Ovary (tissue), 9 donors: ENCODE data around the gene PROB1. TPM values are rescaled to one million over a fixed set of nuclear protein-coding genes. Genes with fewer than 3 reads are reported as not detected.
A peak's percentile ranks its signal among the peaks of the same experiment; 100 is the strongest.
"Not testable (repeated sequence)": the region's sequence is repeated elsewhere in the genome, so short reads cannot be mapped to it uniquely, and the experiment has no call there.

Source experiments
- DNase-seq, 5 donors: peaks; one replicate each; pipeline ENCODE4 v3.0.0-alpha.2; 2019 to 2020
- H3K27ac ChIP-seq, 2 donors: fragments of 200-600 bp; one replicate each; pipeline versions ENCODE4 v1.5.1 to v1.8.0; 2019 to 2022
- H3K27me3 ChIP-seq: fragments of 200-600 bp; one replicate; pipeline ENCODE4 v1.8.0; 2022
- H3K36me3 ChIP-seq: fragments of 200-600 bp; sonication (generic); one replicate; pipeline ENCODE4 v1.5.1; 2019
- H3K4me1 ChIP-seq: one replicate; pipeline ENCODE4 v1.8.1; 2013; ENCODE audit warnings: mild to moderate bottlenecking, moderate library complexity; ENCODE audit not compliant: insufficient read depth
- H3K4me3 ChIP-seq: fragments of 200-600 bp; sonication (generic); one replicate; pipeline ENCODE4 v1.5.1; 2017
- H3K9me3 ChIP-seq, 2 donors: fragments of 200-600 bp in 1 of 2; sonication (generic) in 1 of 2; one replicate each; pipeline versions ENCODE4 v1.5.1 to v1.8.1; 2013 to 2019; ENCODE audit warnings: mild to moderate bottlenecking in 1 of 2, moderate library complexity in 1 of 2
- EP300 ChIP-seq: sonication (generic); formaldehyde crosslinking; IDR thresholded peaks from one replicate; pipeline ENCODE4 v1.6.1; 2017; ENCODE audit warnings: antibody characterized with exemption
- POLR2A ChIP-seq: fragments of 450-650 bp; IDR thresholded peaks from one replicate; pipeline ENCODE4 v1.6.1; 2017; ENCODE audit warnings: antibody characterized with exemption, mild to moderate bottlenecking, moderate library complexity
- WGBS, 3 donors: extraction: QIAGEN DNeasy Blood & Tissue Kit in 1 of 3; methylation state at CpG; one replicate each; pipeline versions ENCODE4 v1.1.5 to v1.1.7; 2013 to 2017; 5-methylcytosine and 5-hydroxymethylcytosine counted together
- intact Hi-C, 4 donors: fragments of 100-400 bp; cut with DNase I; formaldehyde crosslinking; loops; one replicate each; pipeline versions ENCODE4 v1.11.0 to v1.15.1; 2022 to 2023
- polyA plus RNA-seq, 2 donors: library from polyadenylated mRNA; stranded (reverse); fragments of 200-250 nt in 1 of 2; fragments of 350-450 nt in 1 of 2; fragmentation: Illumina TruSeq in 1 of 2; extraction: RNeasy Lipid Tissue Mini Kit (QIAGEN cat#74804) in 1 of 2; gene quantifications; one replicate each; pipeline ENCODE4 v1.2.3, GENCODE V29; 2013 to 2014
- total RNA-seq, 7 donors: library from RNA; depleted of rRNA in 2 of 7; stranded (reverse); fragments of >200 nt in 2 of 7; fragmentation: NEBNext Ultra II Directional in 3 of 7; extraction: Animal tissue kit (Norgen Biotek cat#: 25700) in 3 of 7; gene quantifications; one replicate each; pipeline versions ENCODE4 v1.1.0 to v1.2.4, GENCODE V29; 2016 to 2023
- TF ChIP-seq, protein P1 (sequence below), 3 donors: fragments of 450-650 bp in 2 of 3; fragments of 200-600 bp in 1 of 3; IDR thresholded peaks; one replicate each; pipeline versions ENCODE4 v1.5.1 to v1.8.0; 2016 to 2022; ENCODE audit warnings: antibody characterized with exemption in 3 of 3, mild to moderate bottlenecking in 1 of 3
- donor health status: DM: no; HTN: no; CAD: no; lungs with moderate emphysema.
- donor health status: DM: no; HTN: no; CAD: no.
- donor health status: Bipolar disorder and iron deficiency.
- donor health status: DM: yes; HTN: yes; CAD: no.
- donor health status: DM: no; HTN: no; CAD: no.
- donor health status: DM: yes; HTN: yes; CAD: no.

Gene PROB1
- total and polyA plus RNA-seq, 9 donors = 0.60 to 2.0 (median 1.0) TPM

- WGBS, 3 donors = 71 to 86% (median 84%) methylated on average over 2 of the region's 2 CpGs
- TF ChIP-seq EP300 (no peak), POLR2A (no peak)
- TF ChIP-seq, protein P1, sequence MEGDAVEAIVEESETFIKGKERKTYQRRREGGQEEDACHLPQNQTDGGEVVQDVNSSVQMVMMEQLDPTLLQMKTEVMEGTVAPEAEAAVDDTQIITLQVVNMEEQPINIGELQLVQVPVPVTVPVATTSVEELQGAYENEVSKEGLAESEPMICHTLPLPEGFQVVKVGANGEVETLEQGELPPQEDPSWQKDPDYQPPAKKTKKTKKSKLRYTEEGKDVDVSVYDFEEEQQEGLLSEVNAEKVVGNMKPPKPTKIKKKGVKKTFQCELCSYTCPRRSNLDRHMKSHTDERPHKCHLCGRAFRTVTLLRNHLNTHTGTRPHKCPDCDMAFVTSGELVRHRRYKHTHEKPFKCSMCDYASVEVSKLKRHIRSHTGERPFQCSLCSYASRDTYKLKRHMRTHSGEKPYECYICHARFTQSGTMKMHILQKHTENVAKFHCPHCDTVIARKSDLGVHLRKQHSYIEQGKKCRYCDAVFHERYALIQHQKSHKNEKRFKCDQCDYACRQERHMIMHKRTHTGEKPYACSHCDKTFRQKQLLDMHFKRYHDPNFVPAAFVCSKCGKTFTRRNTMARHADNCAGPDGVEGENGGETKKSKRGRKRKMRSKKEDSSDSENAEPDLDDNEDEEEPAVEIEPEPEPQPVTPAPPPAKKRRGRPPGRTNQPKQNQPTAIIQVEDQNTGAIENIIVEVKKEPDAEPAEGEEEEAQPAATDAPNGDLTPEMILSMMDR (IDR thresholded peaks at IDR 0.05) = no peak
- intact Hi-C loops = no loop called here
- H3K27me3 ChIP-seq = no peaks in the 10 kb centered on the region
- no peak overlapping the region for H3K27ac ChIP-seq
- H3K4me3 ChIP-seq = no peak overlapping the region
- no peak for DNase-seq
- no peaks in the 10 kb centered on the region for H3K9me3 ChIP-seq
- H3K4me1 ChIP-seq = peaks cover 2% of the 10 kb centered on the region
- H3K36me3 ChIP-seq = no peaks in the 10 kb centered on the region
These were observed 31.0 kb downstream of the PROB1 start for GRCh38 chr5:139363937-139364336.

GRCh38 chr5:139361835-139362429 is 33.0 kb downstream of the PROB1 start:
- no peak for DNase-seq
- no peaks in the 10 kb centered on the region for H3K36me3 ChIP-seq
- H3K27ac ChIP-seq = no peak overlapping the region
- TF ChIP-seq, protein P1 (IDR thresholded peaks at IDR 0.05) = no peak
- TF ChIP-seq POLR2A (no peak), EP300 (no peak)
- no peaks in the 10 kb centered on the region for H3K9me3 ChIP-seq
- H3K4me3 ChIP-seq = no peak overlapping the region
- H3K27me3 ChIP-seq = no peaks in the 10 kb centered on the region
- WGBS, 3 donors = 80 to 84% (median 84%) methylated on average over 6 of the region's 6 CpGs
- intact Hi-C loops = no loop called here
- H3K4me1 ChIP-seq = peaks cover 9% of the 10 kb centered on the region

DNA sequence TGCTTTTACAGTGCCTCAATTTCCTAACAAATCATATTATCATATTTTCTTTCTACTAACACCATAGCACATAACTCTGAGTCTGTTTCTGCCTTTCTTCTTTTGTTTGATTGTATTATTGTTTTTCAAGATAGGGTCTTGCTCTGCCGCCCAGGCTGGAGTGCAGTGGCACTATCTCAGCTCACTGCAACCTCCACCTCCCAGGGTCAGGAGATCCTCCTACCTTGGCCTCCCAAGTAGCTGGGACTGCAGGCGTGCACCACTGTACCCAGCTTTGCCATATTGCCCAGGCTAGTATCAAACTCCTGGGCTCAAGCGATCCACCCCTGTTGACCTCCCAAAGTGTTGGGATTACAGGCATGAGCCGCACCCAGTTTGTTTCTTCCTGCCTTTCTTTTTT is 34.5 kb downstream of the PROB1 start:
- no peak overlapping the region for H3K27ac ChIP-seq
- TF ChIP-seq EP300 (no peak), POLR2A (no peak)
- TF ChIP-seq, protein P1 (IDR thresholded peaks at IDR 0.05) = no peak
- no peak overlapping the region for H3K4me3 ChIP-seq
- peak in 1 of 5 donors; percentile 7 for DNase-seq
- intact Hi-C loops = no loop called here
- peaks cover 9% of the 10 kb centered on the region for H3K4me1 ChIP-seq
- no peaks in the 10 kb centered on the region for H3K9me3 ChIP-seq
- no peaks in the 10 kb centered on the region for H3K36me3 ChIP-seq
- no peaks in the 10 kb centered on the region for H3K27me3 ChIP-seq
- WGBS, 3 donors = 95 to 98% (median 97%) methylated on average over 4 of the region's 4 CpGs

GRCh38 chr5:139358064-139358463 is 36.8 kb downstream of the PROB1 start:
- no peaks in the 10 kb centered on the region for H3K9me3 ChIP-seq
- H3K36me3 ChIP-seq = no peaks in the 10 kb centered on the region
- H3K27ac ChIP-seq = no peak overlapping the region
- H3K4me3 ChIP-seq = no peak overlapping the region
- no peak for TF ChIP-seq POLR2A
- TF ChIP-seq, protein P1 (IDR thresholded peaks at IDR 0.05) = no peak
- TF ChIP-seq EP300 = no peak
- intact Hi-C loops = no loop called here
- H3K4me1 ChIP-seq = peaks cover 9% of the 10 kb centered on the region
- DNase-seq = no peak
- no peaks in the 10 kb centered on the region for H3K27me3 ChIP-seq

DNA sequence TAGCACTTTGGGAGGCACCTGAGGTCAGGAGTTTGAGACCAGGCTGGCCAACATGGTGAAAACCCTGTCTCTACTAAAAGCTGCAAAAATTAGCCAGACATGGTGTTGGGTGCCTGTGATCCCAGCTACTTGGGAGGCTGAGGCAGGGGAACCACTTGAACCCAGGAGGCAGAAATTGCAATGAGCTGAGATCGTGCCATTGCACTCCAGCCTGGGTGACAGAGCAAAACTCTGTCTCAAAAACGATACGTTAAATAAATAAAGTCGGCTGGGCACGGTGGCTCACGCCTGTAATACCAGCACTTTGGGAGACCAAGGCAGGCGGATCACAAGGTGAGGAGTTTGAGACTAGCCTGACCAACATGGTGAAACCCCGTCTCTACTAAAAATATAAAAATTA is 39.0 kb downstream of the PROB1 start:
- H3K36me3 ChIP-seq, intact Hi-C loops, H3K27me3 ChIP-seq, H3K9me3 ChIP-seq, H3K4me1 ChIP-seq, DNase-seq, H3K27ac ChIP-seq, H3K4me3 ChIP-seq: not testable (repeated sequence)
- WGBS, 3 donors = 93 to 95% (median 94%) methylated on average over 8 of the region's 8 CpGs
